GM18517 (cell line): Measurements from ENCODE around the gene FGF7.
"Not testable (repeated sequence)": the region's sequence is repeated elsewhere in the genome, so short reads cannot be mapped to it uniquely, and the experiment has no call there.

Experiments used
- ATAC-seq: cut with Tn5 transposase; IDR thresholded peaks from one replicate; pipeline ENCODE4 v1.9.1; 2021; ENCODE audit warnings: mild to moderate bottlenecking, moderate library complexity; ENCODE audit not compliant: unreplicated experiment

FGF7 gene

GRCh38 chr15:49492151-49492550 is 69.1 kb downstream of the FGF7 start:
- no peak for ATAC-seq

GRCh38 chr15:49492830-49493229 is 69.8 kb downstream of the FGF7 start:
- ATAC-seq = no peak

DNA sequence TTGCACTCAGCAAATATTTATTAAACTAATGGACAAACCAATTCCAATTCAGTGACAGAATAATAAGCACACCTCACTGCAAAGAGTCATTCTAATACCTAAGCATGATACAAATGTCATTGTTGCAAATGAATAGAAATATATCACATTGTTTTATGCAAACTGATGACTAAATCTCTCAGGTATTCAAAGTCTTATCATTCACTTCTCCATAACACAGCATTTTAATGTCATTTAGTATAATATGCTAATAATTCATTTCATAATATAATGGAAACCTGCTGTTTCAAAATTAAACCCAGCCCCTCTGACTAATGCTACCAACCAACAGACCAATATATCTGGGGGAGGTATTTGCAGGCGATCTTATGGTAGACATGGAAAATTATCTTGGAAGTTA is 71.8 kb downstream of the FGF7 start:
- no peak for ATAC-seq

- ATAC-seq = no peak
Measured at GRCh38 chr15:49495993-49496753, 73.1 kb downstream of the FGF7 start.

DNA sequence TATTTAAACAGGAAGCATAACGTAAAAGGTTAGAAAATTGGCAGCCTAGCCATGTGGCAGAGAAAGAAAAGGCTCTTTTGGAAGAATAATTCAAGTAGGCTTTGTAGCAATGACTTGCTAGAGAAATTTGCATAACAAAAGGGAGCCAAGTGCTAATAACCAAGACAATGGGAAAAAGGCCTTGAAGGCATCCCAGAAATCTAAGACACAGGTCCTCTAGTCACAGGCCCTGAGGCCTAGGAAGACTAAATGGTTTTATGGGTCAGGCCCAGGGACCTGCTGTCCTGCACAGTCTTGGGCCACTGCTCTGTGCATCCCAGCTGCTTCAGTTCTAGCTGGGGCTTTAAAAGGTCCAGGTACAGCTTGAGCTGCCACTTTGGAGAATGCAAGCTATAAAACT is 78.5 kb downstream of the FGF7 start:
- no peak for ATAC-seq

DNA sequence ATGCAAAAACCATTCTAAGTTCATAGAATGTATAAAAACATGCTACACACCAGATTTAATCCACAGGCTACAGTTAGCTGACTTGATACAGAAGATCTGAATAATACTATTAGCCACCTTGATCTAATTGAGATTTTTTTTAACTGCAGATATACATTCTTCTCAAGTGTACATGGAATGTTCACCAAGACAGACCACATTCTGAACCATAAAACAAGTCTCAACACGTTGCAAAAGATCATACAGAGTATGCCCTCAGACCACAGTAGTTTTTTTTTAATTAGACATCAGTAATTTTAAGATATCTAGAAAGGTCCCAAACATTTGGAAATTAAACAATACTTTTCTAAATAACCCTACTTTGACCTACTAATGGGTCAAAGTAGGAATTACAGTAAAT is 83.3 kb downstream of the FGF7 start:
- no peak for ATAC-seq

DNA sequence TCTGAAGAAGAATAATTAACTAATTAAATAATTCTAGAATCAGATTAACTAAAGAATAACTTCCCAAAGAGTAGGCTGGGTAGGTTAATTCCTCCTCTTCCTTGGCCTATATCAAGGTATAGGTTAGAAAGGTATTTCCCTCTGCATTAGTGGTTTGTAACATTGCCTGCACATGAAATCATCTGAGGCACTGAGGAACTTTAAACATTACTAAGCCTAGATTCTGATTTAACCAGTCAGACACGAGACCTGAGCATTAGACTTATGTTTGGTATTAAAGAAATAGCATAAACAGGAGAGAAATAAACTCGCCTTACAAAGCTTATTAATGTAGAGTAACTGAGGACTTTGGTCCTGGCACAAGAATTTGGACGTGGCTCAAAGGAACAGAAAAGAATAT is 84.2 kb downstream of the FGF7 start:
- ATAC-seq = no peak

DNA sequence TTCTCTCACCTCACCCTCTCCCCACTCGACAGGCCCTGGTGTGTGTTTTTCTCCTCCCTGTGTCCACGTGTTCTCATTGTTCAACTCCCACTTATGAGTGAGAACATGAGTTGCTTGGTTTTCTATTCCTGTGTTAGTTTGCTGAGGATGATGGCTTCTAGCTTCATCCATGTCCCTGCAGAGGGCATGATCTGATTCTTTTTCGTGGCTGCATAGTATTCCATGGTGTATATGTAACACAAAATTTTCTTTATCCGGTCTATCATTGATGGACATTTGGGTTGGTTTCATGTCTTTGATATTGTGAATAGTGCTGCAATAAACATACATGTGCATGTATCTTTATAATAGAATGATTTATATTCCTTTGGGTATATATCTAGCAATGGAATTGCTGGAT is 89.7 kb downstream of the FGF7 start:
- ATAC-seq = not testable (repeated sequence)

DNA sequence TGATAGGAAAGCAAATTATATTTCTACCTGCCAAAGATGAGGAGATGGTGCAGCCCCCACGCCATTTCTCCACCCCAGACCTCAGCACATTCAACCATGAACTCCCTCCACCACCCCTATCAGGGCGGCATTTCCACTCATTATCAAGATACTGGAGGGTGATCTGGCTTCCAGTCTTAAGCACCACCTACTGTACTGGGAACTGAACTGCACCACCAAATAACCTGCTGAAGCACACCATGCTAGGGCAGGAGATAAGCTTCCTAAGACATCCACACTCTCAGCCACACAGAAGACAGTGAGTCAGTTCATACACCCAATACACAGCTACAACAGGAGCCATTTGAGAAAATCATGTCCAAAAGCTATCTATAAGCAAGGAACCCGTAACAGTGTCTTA is 98.8 kb downstream of the FGF7 start:
- ATAC-seq = no peak

GRCh38 chr15:49528289-49528688 is 105.2 kb downstream of the FGF7 start:
- no peak for ATAC-seq

- ATAC-seq = no peak
Measured at GRCh38 chr15:49530092-49530491, 107.0 kb downstream of the FGF7 start.
